Hepatic stellate cell (primary cell): ENCODE measurements around the gene ABHD16B.
"Not testable (repeated sequence)": the region's sequence is repeated elsewhere in the genome, so short reads cannot be mapped to it uniquely, and the experiment has no call there.

ENCODE experiments used
- DNase-seq: peaks from one replicate; pipeline ENCODE4 v3.0.0; 2011; ENCODE audit warnings: low spot score

The ABHD16B gene

GRCh38 chr20:63855363-63856097, 5.8 kb upstream of the ABHD16B start:
- DNase-seq, result no peak

GRCh38 chr20:63856098-63856511, 5.2 kb upstream of the ABHD16B start:
- DNase-seq, result no peak

GRCh38 chr20:63857764-63858392, 3.4 kb upstream of the ABHD16B start:
- no peak for DNase-seq

- DNase-seq, result peak; percentile 80
These were observed 2.7 kb upstream of the ABHD16B start for GRCh38 chr20:63858393-63859165.

- DNase-seq, result no peak
These were observed 2.1 kb upstream of the ABHD16B start for GRCh38 chr20:63859166-63859699.

- DNase-seq, result no peak
These were observed 810 bp upstream of the ABHD16B start for GRCh38 chr20:63860325-63861051.

- DNase-seq, result no peak
These were observed 943 bp downstream of the ABHD16B start for GRCh38 chr20:63861981-63862901.

GRCh38 chr20:63863021-63863797, 1.9 kb downstream of the ABHD16B start:
- no peak for DNase-seq

- peak; percentile 89 for DNase-seq
These were observed 2.7 kb downstream of the ABHD16B start for GRCh38 chr20:63863798-63864544.

- DNase-seq, result no peak
These were observed 3.3 kb downstream of the ABHD16B start for GRCh38 chr20:63864545-63864977.

- DNase-seq, result peak; percentile 99
These were observed 3.8 kb downstream of the ABHD16B start, which contains the start of gene TPD52L2 for GRCh38 chr20:63864978-63865640. TSS of gene TPD52L2 (plus strand) at chr20:63865270. CDS start at chr20:63865366, 96 bp downstream.

- not testable (repeated sequence) for DNase-seq
These were observed 5.7 kb downstream of the ABHD16B start for GRCh38 chr20:63867042-63867441.

GRCh38 chr20:63868264-63868663, 7.0 kb downstream of the ABHD16B start:
- DNase-seq, result no peak

GRCh38 chr20:63873477-63873971, 12.2 kb downstream of the ABHD16B start:
- DNase-seq, result peak; percentile 60

GRCh38 chr20:63874241-63874640, 12.9 kb downstream of the ABHD16B start:
- DNase-seq, result not testable (repeated sequence)

GRCh38 chr20:63876489-63877036, 15.3 kb downstream of the ABHD16B start:
- DNase-seq, result no peak

- DNase-seq, result no peak
These were observed 16.6 kb downstream of the ABHD16B start for GRCh38 chr20:63877755-63878470.
